Neural progenitor cell (in vitro differentiated cells): ENCODE results near the gene TERC. TPM values are rescaled to one million over a fixed set of nuclear protein-coding genes. Genes with fewer than 3 reads are reported as not detected.

ENCODE experiments used
- DNase-seq: peaks from one replicate; pipeline ENCODE4 v3.0.0-alpha.2; 2016; ENCODE audit warnings: low spot score
- H2AFZ ChIP-seq: fragments of 200-600 bp; sonication (generic); replicated peaks from 2 replicates; pipeline ENCODE4 v1.6.1; 2016; ENCODE audit warnings: antibody characterized with exemption
- H3F3A ChIP-seq: fragments of 200-600 bp; sonication (generic); 2 replicates; pipeline ENCODE4 v1.6.1; 2016; ENCODE audit warnings: antibody characterized with exemption, low read depth
- H3K27ac ChIP-seq: fragments of 200-600 bp; sonication (generic); 2 replicates; pipeline ENCODE4 v1.5.1; 2016; ENCODE audit warnings: mild to moderate bottlenecking
- H3K27me3 ChIP-seq: fragments of 200-600 bp; sonication (generic); 2 replicates; pipeline ENCODE4 v1.6.1; 2016; ENCODE audit warnings: mild to moderate bottlenecking, moderate library complexity
- H3K36me3 ChIP-seq: fragments of 200-600 bp; sonication (generic); 2 replicates; pipeline ENCODE4 v1.5.1; 2016
- H3K4me1 ChIP-seq: fragments of 200-600 bp; sonication (generic); 2 replicates; pipeline ENCODE4 v1.6.1; 2016; ENCODE audit warnings: mixed run types
- H3K4me2 ChIP-seq: fragments of 200-600 bp; sonication (generic); 2 replicates; pipeline ENCODE4 v1.6.1; 2016
- H3K4me3 ChIP-seq: fragments of 200-600 bp; sonication (generic); 2 replicates; pipeline ENCODE4 v1.5.1; 2016
- H3K79me2 ChIP-seq: fragments of 200-600 bp; sonication (generic); 2 replicates; pipeline ENCODE4 v1.6.1; 2016; ENCODE audit warnings: low read depth
- H3K9ac ChIP-seq: fragments of 200-600 bp; sonication (generic); 2 replicates; pipeline ENCODE4 v1.6.1; 2016
- H3K9me3 ChIP-seq: fragments of 200-600 bp; sonication (generic); 2 replicates; pipeline ENCODE4 v1.5.1; 2016; ENCODE audit warnings: low read depth
- H4K20me1 ChIP-seq: fragments of 200-600 bp; sonication (generic); 2 replicates; pipeline ENCODE4 v1.6.1; 2016; ENCODE audit warnings: low read depth
- H3K27ac Mint-ChIP-seq: 3 replicates; pipeline ENCODE4 v1.8.0; 2021; ENCODE audit warnings: mixed read lengths
- H3K27me3 Mint-ChIP-seq: 2 replicates; pipeline ENCODE4 v1.8.0; 2022; ENCODE audit warnings: low read depth, mild to moderate bottlenecking, inconsistent platforms, moderate library complexity, mixed read lengths; ENCODE audit not compliant: insufficient read depth
- H3K36me3 Mint-ChIP-seq: 3 replicates; pipeline ENCODE4 v1.8.0; 2021; ENCODE audit warnings: mixed read lengths
- H3K4me1 Mint-ChIP-seq: 3 replicates; pipeline ENCODE4 v1.8.0; 2021; ENCODE audit warnings: mixed read lengths
- H3K4me3 Mint-ChIP-seq: 3 replicates; pipeline ENCODE4 v1.8.0; 2021; ENCODE audit warnings: mild to moderate bottlenecking, moderate library complexity, mixed read lengths
- H3K9me3 Mint-ChIP-seq: 3 replicates; pipeline ENCODE4 v1.8.0; 2020; ENCODE audit warnings: mixed read lengths
- CTCF ChIP-seq: fragments of 200-600 bp; sonication (generic); IDR thresholded peaks from 2 replicates; pipeline ENCODE4 v1.5.1; 2017; ENCODE audit warnings: antibody characterized with exemption, mild to moderate bottlenecking
- EZH2 ChIP-seq: fragments of 200-600 bp; sonication (generic); IDR thresholded peaks from 2 replicates; pipeline ENCODE4 v1.6.1; 2017; ENCODE audit warnings: antibody characterized with exemption, mild to moderate bottlenecking, moderate library complexity
- EZH2phosphoT487 ChIP-seq: fragments of 200-600 bp; sonication (generic); IDR thresholded peaks from 2 replicates; pipeline ENCODE4 v1.6.1; 2017; ENCODE audit warnings: antibody characterized with exemption
- total RNA-seq: library from RNA; depleted of rRNA; stranded (reverse); fragments of >200 nt; gene quantifications from 2 replicates; pipeline ENCODE4 v1.2.3, GENCODE V29; 2015; ENCODE audit warnings: low replicate concordance

The TERC gene
- total RNA-seq, 1 donor from 2014 or later: 47.5 TPM

- Histone ChIP-seq H2AFZ (peak overlapping the region; percentile 74), H3K4me3 (peak overlapping the region; percentile 97), H3K27me3 (no peaks in the 10 kb centered on the region), H3K36me3 (peaks cover 7% of the 10 kb centered on the region), H3K4me1 (peaks cover 8% of the 10 kb centered on the region), H3K27ac (peak overlapping the region; percentile 98), H3K79me2 (peaks cover 32% of the 10 kb centered on the region), H4K20me1 (no peaks in the 10 kb centered on the region), H3K9me3 (no peaks in the 10 kb centered on the region), H3K4me2 (peak overlapping the region; percentile 81), H3K9ac (no peak overlapping the region), H3F3A (peaks cover 54% of the 10 kb centered on the region)
- peak; percentile 87 for DNase-seq
- H3K9me3 Mint-ChIP-seq: peaks cover 11% of the 10 kb centered on the region
- peaks cover 9% of the 10 kb centered on the region for H3K36me3 Mint-ChIP-seq
- H3K4me3 Mint-ChIP-seq: peak overlapping the region; percentile 99
- TF ChIP-seq EZH2phosphoT487 (no peak), EZH2 (no peak)
- H3K27ac Mint-ChIP-seq: peak overlapping the region; percentile 94
- H3K4me1 Mint-ChIP-seq: peaks cover 28% of the 10 kb centered on the region
- H3K27me3 Mint-ChIP-seq: peaks cover 17% of the 10 kb centered on the region
These were observed 6.8 kb upstream of the TERC start for GRCh38 chr3:169771497-169772304.

DNA sequence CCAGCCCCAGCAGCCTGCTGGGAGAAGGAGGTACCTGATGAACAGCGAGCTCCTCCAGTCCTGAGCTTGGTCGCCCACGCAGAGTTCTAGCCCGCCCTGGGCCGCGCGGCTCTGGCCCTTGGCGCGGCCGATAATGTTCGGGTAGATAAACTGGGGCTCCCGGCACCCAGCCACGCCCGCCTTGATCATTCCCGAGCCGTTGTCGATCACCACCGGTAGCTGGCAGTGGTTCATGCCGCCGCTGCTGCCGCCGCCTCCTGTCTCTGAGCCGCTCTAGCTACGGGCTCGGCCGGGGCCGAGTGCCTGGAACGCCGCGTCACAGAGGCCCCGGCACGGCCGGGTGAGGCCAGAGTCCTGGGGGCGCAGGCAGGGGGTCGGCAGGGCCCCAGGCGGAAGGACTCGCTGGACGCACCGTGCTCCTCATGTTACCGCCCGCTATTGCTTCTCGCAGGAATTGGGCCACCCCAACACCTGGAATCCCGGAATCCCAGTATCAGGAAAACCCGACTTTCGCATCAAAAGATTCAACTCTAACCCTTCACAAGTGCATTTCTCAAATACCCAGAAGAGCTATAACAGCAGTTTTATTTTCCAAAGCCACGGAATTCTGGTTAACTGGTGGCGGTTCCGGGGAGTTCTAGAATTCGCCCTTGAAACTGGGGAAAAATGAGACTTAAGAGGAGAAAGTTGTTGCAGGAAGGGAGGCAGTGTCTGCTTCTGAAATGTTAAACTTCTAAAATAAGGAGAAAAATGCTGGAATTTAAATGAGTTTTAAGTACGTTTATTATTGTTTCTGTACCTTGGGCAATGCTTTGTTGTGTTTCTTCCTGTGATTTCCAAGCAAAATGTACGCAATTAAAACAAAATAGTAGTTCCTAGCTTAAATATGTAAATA, 4.7 kb upstream of the TERC start, which contains the start of gene ACTRT3:
TSS of gene ACTRT3 (minus strand) at position 275 of the 895 bp plus-strand sequence. CDS start at position 234, 41 bp downstream.
- Mint-ChIP-seq H3K27ac (peak within 1 kb of the TSS; percentile 70), H3K4me1 (peaks cover 19% of the 10 kb centered on the region), H3K9me3 (peaks cover 19% of the 10 kb centered on the region), H3K27me3 (peaks cover 17% of the 10 kb centered on the region), H3K4me3 (peak within 1 kb of the TSS; percentile 88), H3K36me3 (peaks cover 4% of the 10 kb centered on the region)
- Histone ChIP-seq H3K9ac (no peak within 1 kb of the TSS), H3K27ac (peak within 1 kb of the TSS; percentile 10), H3F3A (peaks cover 54% of the 10 kb centered on the region), H3K9me3 (no peaks in the 10 kb centered on the region), H3K4me1 (peaks cover 7% of the 10 kb centered on the region), H3K27me3 (no peaks in the 10 kb centered on the region), H4K20me1 (no peaks in the 10 kb centered on the region), H3K79me2 (peaks cover 12% of the 10 kb centered on the region), H3K4me3 (peak within 1 kb of the TSS; percentile 61), H3K36me3 (no peaks in the 10 kb centered on the region), H2AFZ (peak within 1 kb of the TSS; percentile 90), H3K4me2 (peak within 1 kb of the TSS; percentile 79)
- TF ChIP-seq CTCF (peak; percentile 16), EZH2phosphoT487 (no peak), EZH2 (no peak)
- peak; percentile 92 for DNase-seq

GRCh38 chr3:169764312-169764881, 463 bp downstream of the TERC start:
- H4K20me1 ChIP-seq: no peaks in the 10 kb centered on the region
- H3K27me3 ChIP-seq: no peaks in the 10 kb centered on the region
- peaks cover 2% of the 10 kb centered on the region for H3K4me1 Mint-ChIP-seq
- H3K36me3 Mint-ChIP-seq: peaks cover 4% of the 10 kb centered on the region
- H3K9me3 Mint-ChIP-seq: peaks cover 21% of the 10 kb centered on the region
- TF ChIP-seq EZH2phosphoT487 (no peak), EZH2 (no peak), CTCF (no peak)
- H3K4me2 ChIP-seq: peak overlapping the region; percentile 74
- H2AFZ ChIP-seq: no peak overlapping the region
- H3K79me2 ChIP-seq: no peaks in the 10 kb centered on the region
- no peak overlapping the region for H3K27ac ChIP-seq
- H3K9ac ChIP-seq: peak overlapping the region; percentile 48
- H3K27ac Mint-ChIP-seq: no peak overlapping the region
- H3K27me3 Mint-ChIP-seq: peaks cover 4% of the 10 kb centered on the region
- DNase-seq: no peak
- H3K36me3 ChIP-seq: no peaks in the 10 kb centered on the region
- peak overlapping the region; percentile 86 for H3K4me3 Mint-ChIP-seq
- peaks cover 22% of the 10 kb centered on the region for H3F3A ChIP-seq
- H3K4me1 ChIP-seq: no peaks in the 10 kb centered on the region
- no peaks in the 10 kb centered on the region for H3K9me3 ChIP-seq
- H3K4me3 ChIP-seq: peak overlapping the region; percentile 56
